C4-2B (cell line): ENCODE results near the gene AGO4.

Experiments
- CTCF ChIP-seq: fragments of 450-650 bp; conservative IDR thresholded peaks from 2 replicates; pipeline ENCODE4 v1.5.1; 2017; ENCODE audit warnings: mild to moderate bottlenecking
- ZFX ChIP-seq: fragments of 450-650 bp; IDR thresholded peaks from 2 replicates; pipeline ENCODE4 v1.6.1; 2017

- TF ChIP-seq CTCF (no peak), ZFX (no peak)
Observed at GRCh38 chr1:35788139-35788538, 19.7 kb upstream of the AGO4 start.
